K562 (cell line): ENCODE results near the gene OPRM1. TPM values are rescaled to one million over a fixed set of nuclear protein-coding genes. Genes with fewer than 3 reads are reported as not detected.

Source experiments
- ATAC-seq: fragments of 200-7000 bp; cut with Tn5 transposase; 3 replicates; pipeline ENCODE4 v1.9.1; 2020; ENCODE audit warnings: moderate library complexity
- BruUV-seq: library from RNA; stranded (reverse); fragments of 400-500 nt; replicated peaks from 2 replicates; lab custom pipeline; 2021; lab: Mats Ljungman, UMichigan
- CTCF ChIA-PET: fragments of 300-600 bp; formaldehyde crosslinking; extraction: SDS; loops from one replicate; lab custom pipeline; 2021; ENCODE audit warnings: low intra/inter-chr PET ratio; lab: Yijun Ruan, JAX
- POLR2A ChIA-PET: fragments of 300-600, 350-650 bp; sonication (Branson Sonifier 250); formaldehyde crosslinking; extraction: SDS; loops from one replicate; lab custom pipeline; 2021; ENCODE audit warnings: antibody characterized with exemption, inconsistent platforms; lab: Yijun Ruan, JAX
- DNase-seq, 4 experiments: peaks; one replicate each; pipeline versions ENCODE4 v3.0.0 to v3.0.0-alpha.2; 2011 to 2018; ENCODE audit warnings: low spot score in 3 of 4, mixed read lengths in 3 of 4; ENCODE audit errors: extremely low read depth in 1 of 4
- FAIRE-seq: peaks from 2 replicates; lab custom pipeline; 2011; peaks lifted over from hg19 to GRCh38; lab: Jason Lieb, UNC
- H2AFZ ChIP-seq: 2 replicates; pipeline ENCODE4 v1.6.0; 2011; ENCODE audit warnings: low read depth, low read length, control low read depth, inconsistent platforms
- H3K27ac ChIP-seq: fragments of 200-600 bp; 3 replicates; pipeline ENCODE4 v1.8.0; 2011; ENCODE audit warnings: low read depth, mild to moderate bottlenecking, control low read depth, inconsistent platforms, low read length, moderate library complexity, mixed read lengths; ENCODE audit errors: extremely low read depth
- H3K27me3 ChIP-seq, 2 experiments: fragments of 300-600 bp in 1 of 2; 2 replicates in 1 of 2; 3 replicates in 1 of 2; pipeline versions ENCODE4 v1.6.0 to v1.8.0; 2011; ENCODE audit warnings: inconsistent platforms in 2 of 2, low read length in 2 of 2, mild to moderate bottlenecking in 1 of 2, mixed read lengths in 1 of 2, moderate library complexity in 1 of 2; ENCODE audit not compliant: control insufficient read depth in 2 of 2, insufficient read depth in 2 of 2
- H3K36me3 ChIP-seq: fragments of 300-600 bp; 3 replicates; pipeline ENCODE4 v1.8.0; 2011; ENCODE audit warnings: mild to moderate bottlenecking, low read length, inconsistent platforms; ENCODE audit not compliant: control insufficient read depth, insufficient read depth
- H3K4me1 ChIP-seq, 2 experiments: fragments of 200-600 bp in 1 of 2; replicated peaks in 1 of 2; 2 replicates in 1 of 2; 3 replicates in 1 of 2; pipeline versions ENCODE4 v1.5.1 to v1.8.0; 2011; ENCODE audit warnings: inconsistent platforms in 2 of 2, low read length in 2 of 2, mild to moderate bottlenecking in 1 of 2, mixed read lengths in 1 of 2, moderate library complexity in 1 of 2; ENCODE audit not compliant: control insufficient read depth in 2 of 2, insufficient read depth in 2 of 2
- H3K4me2 ChIP-seq: 2 replicates; pipeline ENCODE4 v1.6.1; 2011; ENCODE audit warnings: low read length, control low read depth, inconsistent platforms, mixed read lengths; ENCODE audit not compliant: insufficient read depth
- H3K4me3 ChIP-seq: fragments of 200-600 bp; sonication (generic), shearing (Covaris generic); 2 replicates; pipeline ENCODE4 v1.5.1; 2016; ENCODE audit warnings: control low read depth, inconsistent platforms
- H3K79me2 ChIP-seq: fragments of 200-600 bp; 3 replicates; pipeline ENCODE4 v1.8.0; 2011; ENCODE audit warnings: low read length, inconsistent platforms; ENCODE audit not compliant: control insufficient read depth, insufficient read depth
- H3K9ac ChIP-seq, 2 experiments: 2 replicates each; pipeline versions ENCODE4 v1.6.0 to v1.6.1; 2011; ENCODE audit warnings: low read depth in 2 of 2, low read length in 2 of 2, control low read depth in 1 of 2, inconsistent platforms in 1 of 2, mild to moderate bottlenecking in 1 of 2, mixed read lengths in 1 of 2; ENCODE audit not compliant: insufficient read depth in 1 of 2
- H3K9me1 ChIP-seq: one replicate; pipeline ENCODE4 v1.6.0; 2011; ENCODE audit warnings: inconsistent platforms, mild to moderate bottlenecking, low read length, moderate library complexity; ENCODE audit not compliant: control insufficient read depth, insufficient read depth
- H3K9me3 ChIP-seq: replicated peaks from 2 replicates; pipeline ENCODE4 v1.5.1; 2011; ENCODE audit warnings: low read depth, low read length, inconsistent platforms; ENCODE audit not compliant: control insufficient read depth, insufficient read depth
- H4K20me1 ChIP-seq: replicated peaks from 2 replicates; pipeline ENCODE4 v1.6.1; 2011; ENCODE audit warnings: low read length, inconsistent platforms, mixed read lengths; ENCODE audit not compliant: control insufficient read depth, insufficient read depth
- NCOA4 ChIP-seq: fragments of 450-650 bp; IDR thresholded peaks from 2 replicates; pipeline ENCODE4 v1.6.1; 2018; ENCODE audit warnings: mild to moderate bottlenecking; ENCODE audit not compliant: partially characterized antibody
- SRSF9 ChIP-seq: fragments of 200-400 bp; formaldehyde crosslinking; IDR thresholded peaks from 2 replicates; pipeline ENCODE4 v1.6.1; 2017; ENCODE audit warnings: low read depth, low read length, borderline replicate concordance
- TEAD2 ChIP-seq: fragments of 450-650 bp; IDR thresholded peaks from 2 replicates; pipeline ENCODE4 v1.6.1; 2016; ENCODE audit warnings: missing genetic modification characterization, control low read depth, missing compliant biosample characterization
- ZFP36 ChIP-seq: fragments of 150-350 bp; IDR thresholded peaks from 2 replicates; pipeline ENCODE4 v1.6.1; 2018; ENCODE audit warnings: low read length, low read depth; ENCODE audit not compliant: partially characterized antibody
- ZNF121 ChIP-seq: sonication (generic); formaldehyde crosslinking; conservative IDR thresholded peaks from 2 replicates; pipeline ENCODE4 v1.8.0; 2022; ENCODE audit warnings: missing genetic modification reagents
- ZZZ3 ChIP-seq: fragments of 450-650 bp; IDR thresholded peaks from 2 replicates; pipeline ENCODE4 v1.6.1; 2016; ENCODE audit warnings: antibody characterized with exemption, mild to moderate bottlenecking, moderate library complexity
- WGBS: fragments of 100-300 bp; shearing (Covaris generic); methylation state at CpG from one replicate; pipeline ENCODE4 v1.1.6; 2016; ENCODE audit warnings: low coverage, mixed read lengths; ENCODE audit not compliant: insufficient coverage; ENCODE audit errors: missing lambda C conversion rate; 5-methylcytosine and 5-hydroxymethylcytosine counted together
- in situ Hi-C: fragments of 300-500 bp; cut with MboI; formaldehyde crosslinking; loops from 4 replicates; pipeline ENCODE4 v1.15.0; 2018; ENCODE audit warnings: inconsistent platforms, mixed read lengths
- intact Hi-C: fragments of 100-400 bp; cut with micrococcal nuclease; formaldehyde crosslinking; loops from 2 replicates; pipeline ENCODE4 v1.14.2; 2022
- polyA plus RNA-seq, 8 experiments: library from polyadenylated mRNA; depleted of rRNA in 4 of 8; stranded (reverse) in 5 of 8; unstranded in 3 of 8; fragments of >200 nt; fragmentation: Nextera tagmentation in 2 of 8; fragmentation: Illumina TruSeq in 1 of 8; extraction: Ambion mirVana in 2 of 8; extraction: Trizol in 1 of 8; gene quantifications; 2 replicates each; pipeline versions ENCODE4 v1.2.1 to v1.2.3, GENCODE V29; 2011 to 2014; ENCODE audit warnings: inconsistent platforms in 1 of 8, missing spikeins in 1 of 8
- total RNA-seq, 7 experiments: library from RNA; depleted of rRNA in 6 of 7; stranded (reverse); fragments of >200 nt in 6 of 7; fragmentation: Illumina TruSeq in 2 of 7; extraction: Trizol in 2 of 7; gene quantifications; 2 replicates each; pipeline versions ENCODE4 v1.2.1 to v1.2.3, GENCODE V29; 2011 to 2021; ENCODE audit warnings: low replicate concordance in 1 of 7
- TF ChIP-seq, protein P1 (sequence below), 2 experiments: fragments of 450-650 bp; IDR thresholded peaks; 2 replicates each; pipeline ENCODE4 v1.6.1; 2016; ENCODE audit warnings: mild to moderate bottlenecking in 2 of 2, borderline replicate concordance in 1 of 2, low read depth in 1 of 2, moderate library complexity in 1 of 2
- TF ChIP-seq, protein P2 (sequence below), 3 experiments: fragments of 200-800 bp in 1 of 3; fragments of 250-450 bp in 1 of 3; fragments of 450-650 bp in 1 of 3; sonication (Bioruptor Pico) in 1 of 3; sonication (Bioruptor generic) in 1 of 3; formaldehyde crosslinking in 1 of 3; IDR thresholded peaks; 2 replicates each; pipeline versions ENCODE4 v1.6.1 to v1.8.0; 2016 to 2022; ENCODE audit warnings: mild to moderate bottlenecking in 2 of 3, missing genetic modification characterization in 2 of 3, missing compliant biosample characterization in 1 of 3, moderate library complexity in 1 of 3

Gene OPRM1
- total and polyA plus RNA-seq, 9 of the 15 experiments (the other 6 are each of a cell fraction or from before 2014, with no cell fraction given) = not detected

DNA sequence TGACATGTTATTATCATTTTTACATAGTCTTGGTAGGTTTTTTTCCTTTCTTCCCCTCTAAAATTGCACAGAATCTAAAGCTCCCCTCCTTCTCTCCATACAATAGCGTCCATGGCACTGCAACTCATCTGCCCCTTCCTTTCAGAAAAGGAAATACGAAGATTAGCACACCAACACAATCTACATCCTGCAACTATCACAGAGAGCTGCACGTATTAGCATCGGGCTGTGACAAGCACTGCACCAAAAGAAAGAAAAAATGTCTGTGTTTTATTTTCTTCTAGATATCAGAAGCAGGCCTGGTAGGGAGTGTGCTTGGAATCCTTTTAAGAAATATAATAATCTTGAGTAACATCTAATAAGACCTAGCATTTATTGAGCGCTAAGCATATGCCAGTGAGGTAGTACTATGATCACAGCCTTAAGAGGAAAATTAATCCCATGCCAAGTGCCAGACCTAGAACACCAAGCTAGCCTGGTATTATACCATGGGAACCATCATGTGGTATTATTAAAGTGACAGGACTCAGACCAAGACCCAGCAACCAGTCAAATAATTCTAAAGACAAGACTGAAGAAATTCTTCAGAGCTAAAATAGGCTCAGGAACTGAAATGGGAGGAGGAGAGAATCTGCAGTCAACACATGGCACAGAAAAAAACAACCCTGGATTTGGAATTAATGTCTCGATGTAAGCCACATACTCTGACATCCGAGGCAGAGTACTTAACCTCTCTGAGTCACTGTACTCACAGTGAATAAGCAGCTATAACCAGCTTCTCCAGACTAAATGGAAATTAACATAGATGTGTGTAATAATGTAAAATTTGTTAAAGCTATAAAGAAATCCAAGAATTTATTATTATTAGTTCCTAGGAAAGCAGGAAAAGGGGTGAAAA lies 193.2 kb downstream of the OPRM1 start:
- ATAC-seq (no peak), FAIRE-seq (no peak), DNase-seq (no peak)
- H3K27me3 ChIP-seq = peaks cover 0 to 5% of the 10 kb centered on the region in 2 experiments; a peak in 1 of 5 replicates
- BruUV-seq = no TSS peak
- no peaks in the 10 kb centered on the region for H4K20me1 ChIP-seq
- ChIA-PET CTCF (no interaction called here), POLR2A (interaction anchor here (0.7 kb wide), 1 partner anchor 137 kb away, joined by 3 read pairs; no protein-coding TSS in a partner anchor)
- under 1% methylated on average over 7 of the region's 7 CpGs for WGBS
- H3K9me1 ChIP-seq = no peaks in the 10 kb centered on the region
- H2AFZ ChIP-seq = no peak overlapping the region
- H3K9ac ChIP-seq = no peak overlapping the region
- H3K4me3 ChIP-seq = no peak overlapping the region
- H3K27ac ChIP-seq = no peak overlapping the region
- intact Hi-C loops = no loop called here
- in situ Hi-C loops = no loop called here
- no peaks in the 10 kb centered on the region for H3K4me1 ChIP-seq
- no peaks in the 10 kb centered on the region for H3K36me3 ChIP-seq
- no peaks in the 10 kb centered on the region for H3K79me2 ChIP-seq
- H3K9me3 ChIP-seq = no peaks in the 10 kb centered on the region
- no peak overlapping the region for H3K4me2 ChIP-seq
- TF ChIP-seq TEAD2 = no peak
- no peak for TF ChIP-seq ZFP36
- TF ChIP-seq NCOA4 = no peak
- TF ChIP-seq ZZZ3 = no peak
- TF ChIP-seq, protein P1, sequence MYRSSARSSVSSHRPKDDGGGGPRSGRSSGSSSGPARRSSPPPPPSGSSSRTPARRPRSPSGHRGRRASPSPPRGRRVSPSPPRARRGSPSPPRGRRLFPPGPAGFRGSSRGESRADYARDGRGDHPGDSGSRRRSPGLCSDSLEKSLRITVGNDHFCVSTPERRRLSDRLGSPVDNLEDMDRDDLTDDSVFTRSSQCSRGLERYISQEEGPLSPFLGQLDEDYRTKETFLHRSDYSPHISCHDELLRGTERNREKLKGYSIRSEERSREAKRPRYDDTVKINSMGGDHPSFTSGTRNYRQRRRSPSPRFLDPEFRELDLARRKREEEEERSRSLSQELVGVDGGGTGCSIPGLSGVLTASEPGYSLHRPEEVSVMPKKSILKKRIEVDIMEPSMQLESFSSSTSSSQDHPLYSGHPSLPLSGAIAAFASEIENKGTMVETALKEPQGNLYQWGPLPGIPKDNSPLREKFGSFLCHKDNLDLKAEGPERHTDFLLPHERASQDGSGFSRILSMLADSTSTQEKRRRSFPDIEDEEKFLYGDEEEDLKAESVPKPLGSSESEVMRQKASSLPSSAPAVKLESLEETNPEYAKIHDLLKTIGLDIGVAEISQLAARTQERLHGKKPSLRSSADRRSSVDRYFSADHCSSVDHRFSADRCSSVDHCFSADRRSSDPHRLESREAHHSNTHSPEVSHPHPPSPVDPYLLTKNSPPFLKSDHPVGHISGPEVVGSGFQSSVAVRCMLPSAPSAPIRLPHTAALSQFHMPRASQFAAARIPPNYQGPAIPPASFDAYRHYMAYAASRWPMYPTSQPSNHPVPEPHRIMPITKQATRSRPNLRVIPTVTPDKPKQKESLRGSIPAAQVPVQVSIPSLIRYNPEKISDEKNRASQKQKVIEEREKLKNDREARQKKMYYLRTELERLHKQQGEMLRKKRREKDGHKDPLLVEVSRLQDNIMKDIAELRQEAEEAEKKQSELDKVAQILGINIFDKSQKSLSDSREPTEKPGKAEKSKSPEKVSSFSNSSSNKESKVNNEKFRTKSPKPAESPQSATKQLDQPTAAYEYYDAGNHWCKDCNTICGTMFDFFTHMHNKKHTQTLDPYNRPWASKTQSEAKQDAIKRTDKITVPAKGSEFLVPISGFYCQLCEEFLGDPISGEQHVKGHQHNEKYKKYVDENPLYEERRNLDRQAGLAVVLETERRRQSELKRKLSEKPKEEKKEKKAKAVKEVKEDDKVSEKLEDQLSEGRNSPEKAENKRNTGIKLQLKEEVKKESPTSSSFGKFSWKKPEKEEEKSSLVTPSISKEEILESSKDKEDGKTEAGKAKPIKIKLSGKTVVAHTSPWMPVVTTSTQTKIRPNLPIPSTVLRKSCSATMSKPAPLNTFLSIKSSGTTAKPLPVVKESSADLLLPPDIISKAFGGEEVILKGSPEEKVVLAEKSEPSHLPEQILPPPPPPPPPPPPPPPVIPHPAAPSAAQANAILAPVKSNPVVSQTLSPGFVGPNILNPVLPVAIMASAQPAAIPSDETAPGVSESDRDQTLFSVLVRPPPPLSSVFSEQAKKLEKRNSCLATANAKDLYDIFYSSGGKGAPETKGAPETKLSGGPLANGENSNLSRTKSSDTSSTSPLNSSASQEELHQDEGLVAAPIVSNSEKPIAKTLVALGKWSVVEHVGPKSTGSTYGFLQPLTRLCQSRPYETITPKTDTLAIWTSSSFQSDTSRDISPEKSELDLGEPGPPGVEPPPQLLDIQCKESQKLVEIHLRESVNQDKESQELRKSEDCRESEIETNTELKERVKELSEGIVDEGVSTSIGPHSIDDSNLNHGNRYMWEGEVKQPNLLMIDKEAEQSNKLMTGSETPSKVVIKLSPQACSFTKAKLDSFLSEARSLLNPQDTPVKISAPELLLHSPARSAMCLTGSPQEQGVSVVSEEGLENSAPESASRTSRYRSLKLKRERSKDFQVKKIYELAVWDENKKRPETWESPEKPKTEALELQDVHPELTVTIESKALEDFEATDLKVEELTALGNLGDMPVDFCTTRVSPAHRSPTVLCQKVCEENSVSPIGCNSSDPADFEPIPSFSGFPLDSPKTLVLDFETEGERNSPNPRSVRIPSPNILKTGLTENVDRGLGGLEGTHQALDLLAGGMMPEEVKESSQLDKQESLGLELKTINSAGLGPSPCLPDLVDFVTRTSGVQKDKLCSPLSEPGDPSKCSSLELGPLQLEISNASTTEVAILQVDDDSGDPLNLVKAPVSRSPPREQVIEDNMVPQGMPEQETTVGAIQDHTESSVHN (IDR thresholded peaks at IDR 0.05; ENCODE audit: borderline replicate concordance in 1 of 2, low read depth in 1 of 2) = no peak
- TF ChIP-seq SRSF9 = no peak
- no peak for TF ChIP-seq ZNF121
- TF ChIP-seq, protein P2, sequence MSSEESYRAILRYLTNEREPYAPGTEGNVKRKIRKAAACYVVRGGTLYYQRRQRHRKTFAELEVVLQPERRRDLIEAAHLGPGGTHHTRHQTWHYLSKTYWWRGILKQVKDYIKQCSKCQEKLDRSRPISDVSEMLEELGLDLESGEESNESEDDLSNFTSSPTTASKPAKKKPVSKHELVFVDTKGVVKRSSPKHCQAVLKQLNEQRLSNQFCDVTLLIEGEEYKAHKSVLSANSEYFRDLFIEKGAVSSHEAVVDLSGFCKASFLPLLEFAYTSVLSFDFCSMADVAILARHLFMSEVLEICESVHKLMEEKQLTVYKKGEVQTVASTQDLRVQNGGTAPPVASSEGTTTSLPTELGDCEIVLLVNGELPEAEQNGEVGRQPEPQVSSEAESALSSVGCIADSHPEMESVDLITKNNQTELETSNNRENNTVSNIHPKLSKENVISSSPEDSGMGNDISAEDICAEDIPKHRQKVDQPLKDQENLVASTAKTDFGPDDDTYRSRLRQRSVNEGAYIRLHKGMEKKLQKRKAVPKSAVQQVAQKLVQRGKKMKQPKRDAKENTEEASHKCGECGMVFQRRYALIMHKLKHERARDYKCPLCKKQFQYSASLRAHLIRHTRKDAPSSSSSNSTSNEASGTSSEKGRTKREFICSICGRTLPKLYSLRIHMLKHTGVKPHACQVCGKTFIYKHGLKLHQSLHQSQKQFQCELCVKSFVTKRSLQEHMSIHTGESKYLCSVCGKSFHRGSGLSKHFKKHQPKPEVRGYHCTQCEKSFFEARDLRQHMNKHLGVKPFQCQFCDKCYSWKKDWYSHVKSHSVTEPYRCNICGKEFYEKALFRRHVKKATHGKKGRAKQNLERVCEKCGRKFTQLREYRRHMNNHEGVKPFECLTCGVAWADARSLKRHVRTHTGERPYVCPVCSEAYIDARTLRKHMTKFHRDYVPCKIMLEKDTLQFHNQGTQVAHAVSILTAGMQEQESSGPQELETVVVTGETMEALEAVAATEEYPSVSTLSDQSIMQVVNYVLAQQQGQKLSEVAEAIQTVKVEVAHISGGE (CRISPR knock-in tag; IDR thresholded peaks at IDR 0.05) = no peak
